Colonic mucosa (tissue), 4 donors: ENCODE measurements around the gene RCL1. TPM values are rescaled to one million over a fixed set of nuclear protein-coding genes. Genes with fewer than 3 reads are reported as not detected.

Experiments used
- DNase-seq: peaks from one replicate; pipeline ENCODE4 v3.0.0-alpha.2; 2020
- H3K27ac ChIP-seq: fragments of 200-600 bp; one replicate; pipeline ENCODE4 v1.8.0; 2021
- H3K27me3 ChIP-seq: fragments of 200-600 bp; one replicate; pipeline ENCODE4 v1.8.0; 2021
- H3K36me3 ChIP-seq: fragments of 200-600 bp; one replicate; pipeline ENCODE4 v1.8.0; 2021
- H3K4me1 ChIP-seq: fragments of 200-600 bp; one replicate; pipeline ENCODE4 v1.8.0; 2021; ENCODE audit warnings: mild to moderate bottlenecking
- H3K4me3 ChIP-seq: fragments of 200-600 bp; one replicate; pipeline ENCODE4 v1.8.0; 2021
- H3K9ac ChIP-seq, 2 donors: one replicate each; pipeline ENCODE4 v1.7.0; 2013; ENCODE audit warnings: control low read depth in 2 of 2, low read depth in 2 of 2, low read length in 2 of 2
- H3K9me3 ChIP-seq: fragments of 200-600 bp; one replicate; pipeline ENCODE4 v1.8.0; 2021
- intact Hi-C: fragments of 100-400 bp; cut with DNase I; formaldehyde crosslinking; loops from one replicate; pipeline ENCODE4 v1.14.1; 2022
- total RNA-seq, 2 donors: library from RNA; stranded (reverse); fragmentation: NEBNext Ultra II Directional in 1 of 2; extraction: Animal tissue kit (Norgen Biotek cat#: 25700) in 1 of 2; gene quantifications; one replicate each; pipeline ENCODE4 v1.2.1, GENCODE V29; 2021
- TF ChIP-seq, protein P1 (sequence below): fragments of 200-600 bp; IDR thresholded peaks from one replicate; pipeline ENCODE4 v1.8.0; 2022; ENCODE audit warnings: antibody characterized with exemption, mild to moderate bottlenecking
- donor health status: healthy.
- donor health status: DM: no; HTN: no; CAD: no.
- donor health status: DM: no; HTN: no; CAD: no.

The RCL1 gene
- total RNA-seq, 2 donors from 2014 or later = 7.0 to 12.5 TPM

DNA sequence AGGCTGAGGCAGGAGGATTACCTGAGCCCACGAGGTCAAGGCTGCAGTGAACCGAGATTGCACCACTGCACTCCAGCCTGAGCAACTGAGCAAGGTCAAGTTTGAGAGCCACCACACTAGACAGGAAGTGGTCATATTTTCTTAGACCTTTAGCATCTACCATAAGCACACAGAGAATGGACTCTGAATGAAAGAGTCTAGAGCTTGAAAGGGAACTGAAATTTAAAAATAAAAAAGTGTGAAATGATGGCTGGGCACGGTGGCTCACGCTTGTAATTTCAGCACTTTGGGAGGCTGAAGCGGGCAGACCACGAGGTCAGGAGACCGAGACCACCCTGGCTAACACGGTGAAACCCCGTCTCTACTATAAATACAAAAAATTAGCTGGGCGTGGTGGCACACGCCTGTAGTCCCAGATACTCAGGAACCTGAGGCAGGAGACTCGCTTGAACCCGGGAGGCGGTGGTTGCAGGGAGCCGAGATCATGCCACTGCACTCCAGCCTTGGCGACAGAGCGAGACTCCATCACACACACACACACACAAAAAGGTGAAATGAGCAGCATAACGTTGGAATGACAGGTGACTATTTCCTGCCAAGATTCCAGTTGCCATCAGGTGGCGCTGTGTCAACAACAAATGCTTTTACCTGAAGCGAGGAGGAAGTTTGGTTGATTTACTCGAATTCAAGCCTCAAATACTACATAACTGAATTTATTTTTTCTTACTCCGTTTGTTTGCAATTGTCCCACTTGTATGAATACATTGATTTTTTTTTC is 30.4 kb upstream of the RCL1 start:
- H3K4me3 ChIP-seq = peak overlapping the region; percentile 17
- no peaks in the 10 kb centered on the region for H3K36me3 ChIP-seq
- H3K9me3 ChIP-seq = no peaks in the 10 kb centered on the region
- H3K27me3 ChIP-seq = no peaks in the 10 kb centered on the region
- no peaks in the 10 kb centered on the region for H3K4me1 ChIP-seq
- H3K9ac ChIP-seq = peak overlapping the region in 1 of 2 donors; percentile 68
- TF ChIP-seq, protein P1, sequence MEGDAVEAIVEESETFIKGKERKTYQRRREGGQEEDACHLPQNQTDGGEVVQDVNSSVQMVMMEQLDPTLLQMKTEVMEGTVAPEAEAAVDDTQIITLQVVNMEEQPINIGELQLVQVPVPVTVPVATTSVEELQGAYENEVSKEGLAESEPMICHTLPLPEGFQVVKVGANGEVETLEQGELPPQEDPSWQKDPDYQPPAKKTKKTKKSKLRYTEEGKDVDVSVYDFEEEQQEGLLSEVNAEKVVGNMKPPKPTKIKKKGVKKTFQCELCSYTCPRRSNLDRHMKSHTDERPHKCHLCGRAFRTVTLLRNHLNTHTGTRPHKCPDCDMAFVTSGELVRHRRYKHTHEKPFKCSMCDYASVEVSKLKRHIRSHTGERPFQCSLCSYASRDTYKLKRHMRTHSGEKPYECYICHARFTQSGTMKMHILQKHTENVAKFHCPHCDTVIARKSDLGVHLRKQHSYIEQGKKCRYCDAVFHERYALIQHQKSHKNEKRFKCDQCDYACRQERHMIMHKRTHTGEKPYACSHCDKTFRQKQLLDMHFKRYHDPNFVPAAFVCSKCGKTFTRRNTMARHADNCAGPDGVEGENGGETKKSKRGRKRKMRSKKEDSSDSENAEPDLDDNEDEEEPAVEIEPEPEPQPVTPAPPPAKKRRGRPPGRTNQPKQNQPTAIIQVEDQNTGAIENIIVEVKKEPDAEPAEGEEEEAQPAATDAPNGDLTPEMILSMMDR = peak; percentile 77
- peak; percentile 91 for DNase-seq
- H3K27ac ChIP-seq = peak overlapping the region; percentile 48
- intact Hi-C loops = loop anchor here (5.0 kb wide), 2 partner anchors 160 to 225 kb away; partner anchors contain the start of gene JAK2

DNA sequence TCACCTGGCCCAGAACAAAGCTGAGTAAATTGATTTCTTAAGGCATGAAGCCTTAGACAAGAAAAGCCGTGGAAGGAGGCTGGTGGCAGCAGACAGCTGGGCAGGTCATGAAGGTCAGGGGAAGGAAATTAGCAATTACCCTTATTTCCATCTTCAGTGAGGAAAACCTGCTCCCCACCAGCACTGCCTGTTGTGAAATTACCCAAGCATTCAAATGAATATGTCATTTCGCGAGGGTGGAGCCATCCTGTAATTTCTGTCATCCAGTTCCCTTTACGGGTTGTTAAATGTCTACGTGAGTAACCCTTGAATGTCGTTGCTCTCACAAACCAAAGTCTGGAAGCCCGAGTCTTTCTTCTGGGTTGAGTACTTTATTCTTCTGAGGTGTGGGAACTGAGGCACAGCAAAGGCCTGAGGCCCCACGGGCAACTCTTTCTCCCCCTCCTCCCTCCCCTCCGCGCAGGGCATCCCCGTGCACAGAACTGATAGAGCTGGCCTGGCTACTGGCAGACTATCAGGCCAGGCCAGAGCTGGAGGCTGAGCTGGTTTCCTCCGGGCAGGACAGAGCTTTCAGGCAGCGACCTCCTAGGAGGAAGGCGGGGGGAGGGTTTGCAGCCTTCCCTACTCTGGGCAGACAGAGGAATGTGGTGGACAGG is 29.7 kb upstream of the RCL1 start:
- Histone ChIP-seq H3K4me1 (no peaks in the 10 kb centered on the region), H3K9ac (peak overlapping the region in 1 of 2 donors; percentile 68), H3K9me3 (no peaks in the 10 kb centered on the region), H3K27ac (peak overlapping the region; percentile 48), H3K36me3 (no peaks in the 10 kb centered on the region), H3K27me3 (no peaks in the 10 kb centered on the region), H3K4me3 (peak overlapping the region; percentile 17)
- TF ChIP-seq, protein P1 = no peak
- intact Hi-C loops = loop anchor here (5.0 kb wide), 2 partner anchors 159 to 224 kb away; partner anchors contain the start of gene JAK2
- DNase-seq = peak; percentile 64

DNA sequence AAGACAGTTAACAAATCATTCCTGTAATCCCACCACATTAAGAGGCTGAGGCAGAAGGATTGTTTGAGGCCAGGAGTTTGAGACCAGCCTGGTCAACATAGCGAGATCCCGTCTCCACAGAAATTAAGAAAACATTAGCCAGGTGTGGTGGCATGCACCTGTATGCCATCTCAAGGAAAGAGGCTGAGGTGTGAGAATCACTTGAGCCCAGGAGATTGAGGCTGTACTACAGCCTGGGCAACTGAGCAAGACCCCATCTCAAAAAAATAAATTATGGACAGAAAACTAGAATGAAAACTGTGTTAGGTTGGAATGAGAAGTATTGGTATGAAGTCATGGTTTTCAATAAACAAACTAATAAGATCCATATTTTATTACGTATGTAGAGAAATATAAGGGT is 28.7 kb upstream of the RCL1 start:
- H3K27ac ChIP-seq = no peak overlapping the region
- no peak overlapping the region for H3K4me3 ChIP-seq
- intact Hi-C loops = loop anchor here (5.0 kb wide), 2 partner anchors 158 to 223 kb away; partner anchors contain the start of gene JAK2
- no peaks in the 10 kb centered on the region for H3K4me1 ChIP-seq
- TF ChIP-seq, protein P1 = no peak
- no peaks in the 10 kb centered on the region for H3K27me3 ChIP-seq
- no peaks in the 10 kb centered on the region for H3K9me3 ChIP-seq
- no peak for DNase-seq
- no peaks in the 10 kb centered on the region for H3K36me3 ChIP-seq
- no peak overlapping the region for H3K9ac ChIP-seq

- no peaks in the 10 kb centered on the region for H3K9me3 ChIP-seq
- H3K27ac ChIP-seq = no peak overlapping the region
- H3K4me1 ChIP-seq = no peaks in the 10 kb centered on the region
- no peaks in the 10 kb centered on the region for H3K36me3 ChIP-seq
- TF ChIP-seq, protein P1 = no peak
- H3K27me3 ChIP-seq = no peaks in the 10 kb centered on the region
- H3K4me3 ChIP-seq = no peak overlapping the region
- H3K9ac ChIP-seq = no peak overlapping the region
- intact Hi-C loops = no loop called here
- no peak for DNase-seq
Measured at GRCh38 chr9:4768681-4769080, 24.1 kb upstream of the RCL1 start.

GRCh38 chr9:4769321-4770080 is 23.2 kb upstream of the RCL1 start:
- intact Hi-C loops = no loop called here
- DNase-seq = no peak
- H3K27me3 ChIP-seq = no peaks in the 10 kb centered on the region

More at GRCh38 chr9:4769321-4770080, 23.2 kb upstream of the RCL1 start:
- no peak overlapping the region for H3K4me3 ChIP-seq
- TF ChIP-seq, protein P1 = no peak
- H3K36me3 ChIP-seq = no peaks in the 10 kb centered on the region
- no peak overlapping the region for H3K27ac ChIP-seq
- H3K9me3 ChIP-seq = no peaks in the 10 kb centered on the region
- no peak overlapping the region for H3K9ac ChIP-seq
- H3K4me1 ChIP-seq = no peaks in the 10 kb centered on the region
